Epithelial cell of proximal tubule (primary cell): ENCODE data around the gene CHN2. TPM values are rescaled to one million over a fixed set of nuclear protein-coding genes. Genes with fewer than 3 reads are reported as not detected.
A peak's percentile ranks its signal among the peaks of the same experiment; 100 is the strongest.

Experiments used
- DNase-seq: peaks from one replicate; pipeline ENCODE4 v3.0.0-alpha.2; 2011; ENCODE audit warnings: low read depth
- H3K4me3 ChIP-seq: 2 replicates; pipeline ENCODE4 v1.5.1; 2011; ENCODE audit warnings: low read depth, mild to moderate bottlenecking, low read length
- total RNA-seq: library from RNA; depleted of rRNA; stranded (reverse); fragments of >200 nt; gene quantifications from 2 replicates; pipeline ENCODE4 v1.2.3, GENCODE V29; 2015
- TF ChIP-seq, protein P1 (sequence below): conservative IDR thresholded peaks from 2 replicates; pipeline ENCODE4 v1.5.1; 2012; ENCODE audit warnings: low read depth, mild to moderate bottlenecking, low read length

CHN2 gene
- total RNA-seq, 1 donor from 2014 or later: 0.35 TPM

DNA sequence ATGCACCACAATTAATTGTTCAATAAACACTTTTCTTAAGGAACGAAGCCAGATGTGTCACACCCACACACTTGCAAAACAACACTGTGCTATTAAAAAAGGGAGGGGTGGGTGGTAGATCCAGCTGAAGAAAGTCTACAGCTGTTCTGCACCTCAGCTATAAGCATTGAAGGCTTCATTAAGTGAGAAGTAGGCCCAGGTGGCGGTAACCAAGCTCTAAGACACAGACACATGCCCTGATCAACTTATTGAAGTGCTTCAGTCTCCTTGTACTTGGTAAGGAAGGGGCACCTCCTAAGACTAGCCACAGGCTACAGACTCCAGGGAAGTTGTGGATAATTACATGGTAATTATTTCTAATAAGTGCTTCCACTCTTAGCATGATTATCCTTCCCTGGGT, 43.7 kb upstream of the CHN2 start:
- DNase-seq: no peak
- H3K4me3 ChIP-seq: no peak overlapping the region
- TF ChIP-seq, protein P1, sequence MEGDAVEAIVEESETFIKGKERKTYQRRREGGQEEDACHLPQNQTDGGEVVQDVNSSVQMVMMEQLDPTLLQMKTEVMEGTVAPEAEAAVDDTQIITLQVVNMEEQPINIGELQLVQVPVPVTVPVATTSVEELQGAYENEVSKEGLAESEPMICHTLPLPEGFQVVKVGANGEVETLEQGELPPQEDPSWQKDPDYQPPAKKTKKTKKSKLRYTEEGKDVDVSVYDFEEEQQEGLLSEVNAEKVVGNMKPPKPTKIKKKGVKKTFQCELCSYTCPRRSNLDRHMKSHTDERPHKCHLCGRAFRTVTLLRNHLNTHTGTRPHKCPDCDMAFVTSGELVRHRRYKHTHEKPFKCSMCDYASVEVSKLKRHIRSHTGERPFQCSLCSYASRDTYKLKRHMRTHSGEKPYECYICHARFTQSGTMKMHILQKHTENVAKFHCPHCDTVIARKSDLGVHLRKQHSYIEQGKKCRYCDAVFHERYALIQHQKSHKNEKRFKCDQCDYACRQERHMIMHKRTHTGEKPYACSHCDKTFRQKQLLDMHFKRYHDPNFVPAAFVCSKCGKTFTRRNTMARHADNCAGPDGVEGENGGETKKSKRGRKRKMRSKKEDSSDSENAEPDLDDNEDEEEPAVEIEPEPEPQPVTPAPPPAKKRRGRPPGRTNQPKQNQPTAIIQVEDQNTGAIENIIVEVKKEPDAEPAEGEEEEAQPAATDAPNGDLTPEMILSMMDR: no peak

DNA sequence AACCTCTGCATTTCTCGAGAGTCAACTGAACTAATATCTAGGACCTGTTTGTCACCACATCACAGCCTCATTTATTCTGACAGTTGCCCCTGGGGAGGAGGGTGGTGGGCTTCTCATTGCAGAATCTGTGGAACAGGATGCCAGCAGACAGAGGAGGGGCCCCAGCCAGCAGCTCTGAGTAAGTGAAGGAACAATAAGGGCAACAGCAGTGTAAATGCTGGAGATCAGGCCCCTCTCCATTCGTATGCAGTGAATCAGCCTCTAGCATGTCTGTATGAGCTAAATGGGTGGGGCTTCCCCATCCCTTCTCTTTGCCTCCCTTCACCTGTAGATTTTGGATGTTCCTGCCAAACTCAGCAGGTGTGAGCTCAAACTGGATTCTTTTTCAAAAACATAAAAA, 40.5 kb upstream of the CHN2 start:
- H3K4me3 ChIP-seq: no peak overlapping the region
- TF ChIP-seq, protein P1: no peak
- DNase-seq: no peak

DNA sequence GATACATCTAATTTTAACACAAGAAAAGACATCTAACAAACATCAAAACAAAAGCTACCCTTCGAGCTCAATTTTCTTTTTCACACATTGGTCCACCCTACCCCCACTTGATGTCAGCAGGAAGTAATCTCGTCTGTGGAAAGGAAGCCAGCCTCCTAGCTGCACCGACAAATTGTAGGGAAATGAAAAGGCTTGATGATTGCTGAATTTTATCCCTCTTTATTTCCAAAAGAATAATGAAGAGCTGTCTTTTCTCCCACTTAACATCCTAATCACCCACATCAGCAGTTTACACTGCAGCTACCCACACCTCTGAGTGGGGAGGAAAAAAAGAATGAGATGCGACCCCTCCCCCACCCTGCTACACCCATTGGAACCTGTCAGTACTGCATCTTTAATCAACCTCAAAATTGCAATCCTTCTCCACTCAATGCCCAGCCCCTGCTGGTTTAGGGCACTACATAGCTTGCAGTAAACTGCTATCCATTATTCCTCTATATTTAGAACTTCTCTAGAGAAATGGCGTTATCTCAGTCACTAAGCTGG, 37.6 kb upstream of the CHN2 start:
- DNase-seq: no peak
- TF ChIP-seq, protein P1: peak; percentile 6
- H3K4me3 ChIP-seq: no peak overlapping the region

DNA sequence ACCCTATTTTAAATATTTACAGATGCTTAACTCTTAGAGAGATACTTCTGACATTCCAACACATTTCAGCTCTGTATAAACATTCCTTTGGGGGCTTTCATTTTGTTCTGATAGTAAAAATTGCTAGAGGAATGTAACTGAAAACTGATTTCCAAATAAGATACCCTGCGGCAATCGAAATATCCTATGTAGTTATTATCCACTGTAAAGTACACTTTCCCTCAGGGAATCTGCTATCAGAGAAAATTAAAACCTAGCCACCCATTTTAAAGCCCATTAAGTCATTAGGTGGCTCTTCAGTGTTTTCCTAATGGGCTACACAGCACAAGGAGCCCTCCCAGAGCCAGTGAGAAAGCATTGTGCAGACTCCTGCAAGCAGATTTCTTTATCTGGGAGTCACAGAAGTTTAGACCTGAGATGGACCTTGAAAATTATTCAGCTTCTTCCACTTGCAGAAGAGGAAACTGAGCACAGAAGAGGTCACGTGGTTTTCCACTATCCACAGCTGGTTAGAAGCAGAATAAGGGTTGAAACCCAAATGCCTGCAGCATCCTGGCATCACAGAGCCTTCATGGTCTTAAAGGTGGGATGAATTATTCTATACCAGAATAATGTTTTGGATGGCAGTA, 35.7 kb upstream of the CHN2 start:
- TF ChIP-seq, protein P1: no peak
- no peak overlapping the region for H3K4me3 ChIP-seq
- DNase-seq: no peak

DNA sequence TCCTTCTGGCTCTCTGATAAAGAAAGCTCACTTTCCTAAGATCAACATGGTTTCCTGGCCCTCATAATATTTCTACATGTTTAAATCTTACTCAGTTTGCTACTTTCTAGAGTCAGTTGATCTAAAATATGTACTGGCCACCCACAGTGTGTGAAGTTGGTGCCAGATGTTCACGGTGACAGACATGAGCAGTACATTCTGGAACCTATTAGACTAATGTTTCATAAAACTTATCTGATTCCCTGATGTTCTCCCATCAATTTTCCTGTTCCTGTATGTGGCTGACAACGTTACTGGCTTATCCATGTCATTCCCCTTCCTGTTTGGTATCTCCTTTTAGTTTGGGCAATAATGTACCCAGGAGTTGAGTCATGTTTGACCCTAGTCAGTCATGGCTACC, 34.5 kb upstream of the CHN2 start:
- no peak overlapping the region for H3K4me3 ChIP-seq
- TF ChIP-seq, protein P1: no peak
- DNase-seq: no peak

DNA sequence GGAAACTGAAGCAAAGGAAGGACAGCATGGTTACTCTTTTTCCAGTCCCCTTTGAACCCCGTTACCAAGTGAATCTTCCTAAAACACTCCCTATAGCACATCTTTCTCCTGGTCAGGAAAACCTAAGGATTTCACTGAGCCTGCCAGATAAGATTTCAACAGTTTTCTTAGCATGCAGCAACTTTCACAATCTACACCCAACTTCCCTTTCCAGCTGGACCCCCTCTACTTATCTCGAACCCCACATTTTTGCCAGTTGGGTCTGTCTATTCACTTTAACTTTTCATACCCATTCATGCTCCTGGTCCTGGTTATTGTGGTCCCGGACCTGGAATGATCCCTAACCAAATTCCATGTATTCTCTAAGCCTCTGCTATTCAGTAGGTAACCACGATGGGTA, 33.3 kb upstream of the CHN2 start:
- TF ChIP-seq, protein P1: no peak
- H3K4me3 ChIP-seq: no peak overlapping the region
- no peak for DNase-seq

DNA sequence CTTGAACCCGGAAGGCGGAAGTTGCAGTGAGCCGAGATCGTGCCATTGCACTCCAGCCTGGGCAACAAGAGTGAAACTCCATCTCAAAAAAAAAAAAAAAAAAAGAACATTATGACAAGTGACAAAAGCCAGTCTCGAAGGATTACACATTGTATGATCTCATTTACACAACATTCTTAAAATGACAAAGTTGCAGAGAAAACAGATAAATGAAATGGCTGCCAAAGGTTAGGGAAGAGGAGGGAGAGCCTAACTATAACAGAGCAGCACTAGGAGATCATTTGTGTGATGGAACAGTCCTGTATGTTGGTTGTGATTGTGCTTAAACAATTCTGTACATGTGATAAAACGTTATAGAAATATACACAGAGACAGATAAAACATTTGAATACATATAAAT, 32.0 kb upstream of the CHN2 start:
- TF ChIP-seq, protein P1: no peak
- no peak for DNase-seq
- no peak overlapping the region for H3K4me3 ChIP-seq
